Neuronal stem cell (in vitro differentiated cells): ENCODE measurements around the gene RGSL1.
A peak's percentile ranks its signal among the peaks of the same experiment; 100 is the strongest.

Experiments used
- DNase-seq: peaks from one replicate; pipeline ENCODE4 v3.0.0-alpha.2; 2013; ENCODE audit warnings: low spot score
- H2AFZ ChIP-seq: one replicate; pipeline ENCODE4 v1.6.1; 2013; ENCODE audit warnings: mild to moderate bottlenecking, low read length, inconsistent platforms
- H2AK5ac ChIP-seq: 2 replicates; pipeline ENCODE4 v1.6.1; 2013; ENCODE audit warnings: low read depth, mild to moderate bottlenecking, inconsistent platforms, low read length, moderate library complexity, mixed read lengths
- H2BK120ac ChIP-seq: 2 replicates; pipeline ENCODE4 v1.6.1; 2013; ENCODE audit warnings: low read depth, mild to moderate bottlenecking, inconsistent platforms, low read length, moderate library complexity, mixed read lengths
- H2BK12ac ChIP-seq: one replicate; pipeline ENCODE4 v1.6.1; 2013; ENCODE audit warnings: low read length, inconsistent platforms
- H2BK15ac ChIP-seq: 2 replicates; pipeline ENCODE4 v1.6.1; 2013; ENCODE audit warnings: mild to moderate bottlenecking, low read length, inconsistent platforms, mixed read lengths
- H2BK5ac ChIP-seq: one replicate; pipeline ENCODE4 v1.6.1; 2013; ENCODE audit warnings: inconsistent platforms, mild to moderate bottlenecking, low read length, moderate library complexity
- H3K14ac ChIP-seq: one replicate; pipeline ENCODE4 v1.6.1; 2013; ENCODE audit warnings: low read length, inconsistent platforms
- H3K18ac ChIP-seq: 2 replicates; pipeline ENCODE4 v1.6.1; 2013; ENCODE audit warnings: low read length, inconsistent platforms
- H3K23ac ChIP-seq: 2 replicates; pipeline ENCODE4 v1.6.1; 2013; ENCODE audit warnings: low read depth, mild to moderate bottlenecking, mixed read lengths, low read length, inconsistent platforms; ENCODE audit not compliant: poor library complexity
- H3K27ac ChIP-seq: replicated peaks from 3 replicates; pipeline ENCODE4 v1.5.1; 2013; ENCODE audit warnings: low read length, inconsistent platforms
- H3K27me3 ChIP-seq, 3 experiments: 2 replicates each; pipeline ENCODE4 v1.6.1; 2013; ENCODE audit warnings: low read length in 3 of 3, mild to moderate bottlenecking in 2 of 3, inconsistent platforms in 1 of 3, low read depth in 1 of 3, mixed read lengths in 1 of 3, moderate library complexity in 1 of 3; ENCODE audit not compliant: control insufficient read depth in 3 of 3, insufficient read depth in 3 of 3
- H3K36me3 ChIP-seq, 2 donors: replicated peaks in 1 of 2; 2 replicates each; pipeline ENCODE4 v1.6.1; 2013; ENCODE audit warnings: low read length in 2 of 2; ENCODE audit not compliant: control insufficient read depth in 2 of 2, insufficient read depth in 2 of 2
- H3K4ac ChIP-seq: 2 replicates; pipeline ENCODE4 v1.6.1; 2013; ENCODE audit warnings: inconsistent platforms, mild to moderate bottlenecking, low read length, moderate library complexity
- H3K4me1 ChIP-seq, 2 donors: 1 replicate in 1 of 2; 2 replicates in 1 of 2; pipeline ENCODE4 v1.6.1; 2013; ENCODE audit warnings: low read length in 2 of 2, low read depth in 1 of 2; ENCODE audit not compliant: control insufficient read depth in 2 of 2, insufficient read depth in 1 of 2
- H3K4me2 ChIP-seq: one replicate; pipeline ENCODE4 v1.6.1; 2013; ENCODE audit warnings: mild to moderate bottlenecking, low read length, inconsistent platforms; ENCODE audit not compliant: insufficient read depth, poor library complexity, severe bottlenecking
- H3K4me3 ChIP-seq, 2 donors: 2 replicates each; pipeline ENCODE4 v1.5.1; 2013; ENCODE audit warnings: low read length in 2 of 2, mild to moderate bottlenecking in 2 of 2, inconsistent platforms in 1 of 2, moderate library complexity in 1 of 2
- H3K79me1 ChIP-seq: one replicate; pipeline ENCODE4 v1.6.1; 2013; ENCODE audit warnings: low read depth, mild to moderate bottlenecking, inconsistent platforms, low read length, moderate library complexity
- H3K9ac ChIP-seq: one replicate; pipeline ENCODE4 v1.6.1; 2013; ENCODE audit warnings: mild to moderate bottlenecking, low read depth, low read length, inconsistent platforms; ENCODE audit not compliant: poor library complexity
- H3K9me3 ChIP-seq, 2 donors: replicated peaks in 1 of 2; 2 replicates each; pipeline versions ENCODE3 to v1.6.1; 2013; ENCODE audit warnings: low read length in 2 of 2, mild to moderate bottlenecking in 2 of 2, inconsistent platforms in 1 of 2, low read depth in 1 of 2, mixed read lengths in 1 of 2, moderate library complexity in 1 of 2; ENCODE audit not compliant: control insufficient read depth in 2 of 2, insufficient read depth in 1 of 2
- H4K8ac ChIP-seq: one replicate; pipeline ENCODE4 v1.6.1; 2013; ENCODE audit warnings: low read depth, mild to moderate bottlenecking, inconsistent platforms, low read length, moderate library complexity
- H4K91ac ChIP-seq: one replicate; pipeline ENCODE4 v1.6.1; 2013; ENCODE audit warnings: low read length, low read depth, mild to moderate bottlenecking, inconsistent platforms; ENCODE audit not compliant: poor library complexity
- WGBS, 2 donors: extraction: QIAGEN DNeasy Blood & Tissue Kit; methylation state at CpG; one replicate each; pipeline ENCODE4 v1.1.7; 2013; ENCODE audit warnings: missing lambda C conversion rate in 2 of 2, mixed read lengths in 1 of 2; ENCODE audit not compliant: insufficient read length in 2 of 2, insufficient replicate concordance in 1 of 2; ENCODE audit errors: extremely low coverage in 2 of 2; 5-methylcytosine and 5-hydroxymethylcytosine counted together

Gene RGSL1

DNA sequence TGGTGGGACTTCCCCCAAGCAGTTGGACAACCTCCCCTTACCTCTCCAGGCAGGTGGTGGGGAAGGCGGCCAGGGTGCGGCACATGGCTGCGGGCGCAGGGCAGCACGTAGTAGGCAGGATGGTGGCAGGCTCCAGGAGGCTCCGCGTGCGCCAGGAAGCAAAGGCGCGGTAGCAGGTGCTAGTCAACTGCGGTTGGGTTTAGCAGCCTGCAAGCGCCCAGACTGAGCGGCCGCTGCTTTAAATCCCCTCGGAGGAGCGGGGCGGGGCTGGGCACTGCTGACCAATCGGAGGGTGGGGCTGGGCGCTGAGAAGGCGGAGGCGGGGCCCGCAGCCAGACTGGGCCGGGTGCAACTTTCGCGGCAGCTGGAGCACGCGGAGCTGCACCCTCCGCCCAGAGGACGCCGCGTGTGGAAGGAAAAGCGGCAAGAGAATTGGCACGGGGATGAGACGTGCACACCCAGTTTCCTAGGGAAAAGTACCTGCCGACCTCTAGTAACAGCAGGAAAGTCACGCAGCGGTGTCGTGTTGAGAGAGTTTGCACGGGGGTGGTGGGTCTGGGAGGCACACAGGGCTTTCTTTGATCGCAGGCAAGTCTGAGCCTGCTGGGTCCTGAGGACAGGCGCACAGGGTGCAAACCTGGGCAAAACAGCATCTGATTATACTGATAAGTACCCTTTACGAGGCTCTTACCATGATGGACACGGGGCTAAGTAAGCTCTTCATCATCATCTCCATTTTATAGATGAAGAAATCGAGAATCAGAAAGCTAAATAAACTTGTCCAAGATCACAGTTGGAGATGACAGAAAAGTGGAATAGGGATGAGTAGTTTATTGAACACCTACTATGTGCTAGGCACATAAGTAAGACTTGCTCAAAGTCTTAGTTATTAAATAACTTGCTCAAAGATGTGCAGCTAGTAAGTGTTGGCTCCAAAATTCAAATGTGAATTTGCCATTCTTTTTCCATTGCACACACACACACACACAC is 154.5 kb downstream of the RGSL1 start, which contains the start of gene RGS16:
Gene RGS16 (minus strand): TSS at position 215 of the 990 bp plus-strand sequence. CDS start 130 bp downstream, at position 85.
- Histone ChIP-seq H3K18ac (peak within 1 kb of the TSS; percentile 98), H3K4me3 (peak within 1 kb of the TSS; percentile 6 to 89), H3K79me1 (peaks cover 14% of the 10 kb centered on the region), H2BK15ac (peak within 1 kb of the TSS; percentile 77), H3K14ac (peak within 1 kb of the TSS; percentile 99), H3K36me3 (peaks cover 0 to 17% of the 10 kb centered on the region in 2 donors), H2BK12ac (peak within 1 kb of the TSS; percentile 65), H3K27ac (no peak within 1 kb of the TSS), H3K27me3 (peaks cover 0 to 11% (median 0%) of the 10 kb centered on the region in 3 experiments), H2AK5ac (peak within 1 kb of the TSS; percentile 59), H3K23ac (peak within 1 kb of the TSS; percentile 71), H4K91ac (peak within 1 kb of the TSS; percentile 56), H2BK5ac (peak within 1 kb of the TSS; percentile 59), H4K8ac (no peak within 1 kb of the TSS), H2BK120ac (no peak within 1 kb of the TSS), H2AFZ (peak within 1 kb of the TSS; percentile 25), H3K4me2 (peak within 1 kb of the TSS; percentile 98), H3K9me3 (no peaks in the 10 kb centered on the region), H3K9ac (peak within 1 kb of the TSS; percentile 95), H3K4me1 (peaks cover 15 to 20% of the 10 kb centered on the region in 2 donors), H3K4ac (no peak within 1 kb of the TSS)
- WGBS, 2 donors, result no CpG with 5 or more reads among the region's 44 CpGs
- DNase-seq, result peak; percentile 75

DNA sequence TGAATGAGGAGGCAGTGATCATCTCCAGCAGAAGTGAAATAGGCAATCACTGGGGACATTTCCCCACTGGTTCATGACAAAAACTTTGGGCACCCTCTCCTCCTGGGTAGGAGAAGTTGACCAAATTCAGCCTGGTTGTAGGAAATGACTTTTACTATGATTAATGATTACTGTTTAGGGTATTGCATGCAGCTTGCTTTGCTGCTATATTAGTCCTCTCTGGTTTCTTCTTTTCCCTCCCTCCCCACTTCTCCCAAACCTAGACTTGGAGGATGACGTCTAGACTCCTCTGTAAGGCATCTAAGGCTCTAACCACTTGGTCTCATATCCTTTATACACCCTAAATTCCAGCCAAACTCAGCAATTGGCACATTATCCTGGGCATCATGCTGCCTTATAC is 157.6 kb downstream of the RGSL1 start:
- Histone ChIP-seq H3K4me1 (peaks cover 34 to 35% of the 10 kb centered on the region in 2 donors), H3K27me3 (peaks cover 0 to 11% (median 0%) of the 10 kb centered on the region in 3 experiments), H3K27ac (no peak overlapping the region), H3K23ac (no peak overlapping the region), H2AK5ac (no peak overlapping the region), H2BK120ac (no peak overlapping the region), H3K36me3 (no peaks in the 10 kb centered on the region), H3K9me3 (no peaks in the 10 kb centered on the region), H3K4ac (no peak overlapping the region), H3K4me2 (no peak overlapping the region), H3K9ac (no peak overlapping the region), H2BK15ac (no peak overlapping the region), H3K4me3 (no peak overlapping the region), H2AFZ (no peak overlapping the region), H2BK5ac (no peak overlapping the region), H4K8ac (no peak overlapping the region), H3K18ac (no peak overlapping the region), H3K14ac (no peak overlapping the region), H2BK12ac (no peak overlapping the region), H3K79me1 (peaks cover 7% of the 10 kb centered on the region), H4K91ac (no peak overlapping the region)
- DNase-seq, result no peak
- no CpG with 5 or more reads among the region's 1 CpG for WGBS, 2 donors

DNA sequence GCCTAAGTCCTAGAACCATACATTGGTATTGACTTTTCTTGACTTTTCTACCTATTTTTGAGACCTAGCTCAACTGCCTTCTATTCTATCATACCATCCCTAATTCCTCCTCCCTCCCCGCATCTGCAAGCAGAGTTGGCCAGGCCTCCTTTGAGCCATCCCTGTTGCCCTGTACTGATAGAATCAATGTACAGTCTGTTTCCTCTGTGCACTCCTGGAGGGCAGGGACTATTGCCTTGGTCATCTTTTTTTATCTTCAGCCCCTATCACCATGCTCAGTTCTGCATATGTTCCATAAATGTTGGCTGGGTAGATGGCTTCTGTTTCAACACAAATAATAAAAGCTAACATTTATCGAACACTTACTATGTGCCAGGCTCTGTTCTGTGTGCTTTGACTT is 158.3 kb downstream of the RGSL1 start:
- peaks cover 30 to 34% of the 10 kb centered on the region in 2 donors for H3K4me1 ChIP-seq
- H2BK5ac ChIP-seq, result no peak overlapping the region
- no peak overlapping the region for H3K4me3 ChIP-seq
- no peak overlapping the region for H3K14ac ChIP-seq
- WGBS, 2 donors, result no CpG with 5 or more reads among the region's 2 CpGs
- H3K27me3 ChIP-seq, result peaks cover 0 to 11% (median 0%) of the 10 kb centered on the region in 3 experiments
- no peak overlapping the region for H3K18ac ChIP-seq
- no peaks in the 10 kb centered on the region for H3K36me3 ChIP-seq
- H2AFZ ChIP-seq, result no peak overlapping the region
- H2BK15ac ChIP-seq, result no peak overlapping the region
- H2BK120ac ChIP-seq, result no peak overlapping the region
- H3K4me2 ChIP-seq, result no peak overlapping the region
- H3K4ac ChIP-seq, result no peak overlapping the region
- no peak overlapping the region for H3K27ac ChIP-seq
- no peak overlapping the region for H3K9ac ChIP-seq
- no peak overlapping the region for H2BK12ac ChIP-seq
- DNase-seq, result no peak
- H4K8ac ChIP-seq, result no peak overlapping the region
- no peak overlapping the region for H3K23ac ChIP-seq
- H4K91ac ChIP-seq, result no peak overlapping the region
- H2AK5ac ChIP-seq, result no peak overlapping the region
- no peaks in the 10 kb centered on the region for H3K9me3 ChIP-seq
- peaks cover 5% of the 10 kb centered on the region for H3K79me1 ChIP-seq
